Ramos (cell line): Measurements from ENCODE around the gene TIMP2.
"Not testable (repeated sequence)": the region's sequence is repeated elsewhere in the genome, so short reads cannot be mapped to it uniquely, and the experiment has no call there.

Experiments used
- in situ Hi-C: fragments of 300-500 bp; cut with MboI; formaldehyde crosslinking; loops from one replicate; pipeline ENCODE4 v1.14.3; 2022; ENCODE audit warnings: low sequenced_read_pairs; ENCODE audit not compliant: unreplicated experiment

The TIMP2 gene

DNA sequence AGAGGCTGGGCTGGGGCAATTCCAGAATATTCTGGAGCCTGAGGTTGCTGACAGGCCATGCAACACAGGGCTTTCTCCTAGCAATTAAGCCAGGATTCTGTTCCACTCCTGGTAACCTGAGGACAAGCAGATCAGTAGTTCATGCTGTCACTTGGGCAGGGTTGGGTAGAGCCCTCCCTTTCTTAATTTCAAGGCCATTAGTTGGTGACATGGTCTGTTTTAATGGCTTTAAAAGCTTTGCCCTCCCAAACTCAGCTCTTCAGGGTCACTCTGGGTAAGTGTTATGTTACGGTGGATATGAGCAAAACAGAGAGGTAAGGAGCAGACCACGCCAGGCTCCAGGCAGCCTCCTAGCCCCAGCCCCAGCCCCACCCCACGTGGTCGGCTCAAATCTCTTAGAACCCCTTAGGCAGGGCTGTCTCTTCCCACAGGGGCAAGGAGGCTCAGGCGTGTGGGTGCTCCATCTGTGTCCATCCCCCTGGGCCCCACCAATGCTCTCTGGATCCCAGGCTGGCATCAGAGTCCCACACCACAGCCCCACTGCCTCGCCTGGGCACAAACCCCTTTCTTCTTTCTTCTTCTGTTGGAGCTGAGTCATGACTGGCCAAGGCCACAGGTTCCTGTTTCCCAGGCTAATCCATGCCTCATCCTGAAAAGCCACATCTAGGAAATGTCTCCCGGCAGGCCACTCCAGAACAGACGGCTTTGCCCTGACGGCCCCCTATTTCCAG, 49.7 kb downstream of the TIMP2 start:
- in situ Hi-C loops = no loop called here

GRCh38 chr17:78873519-78874340, 51.5 kb downstream of the TIMP2 start:
- in situ Hi-C loops = loop anchor here (5.0 kb wide), 1 partner anchor 94 kb away; no protein-coding TSS in a partner anchor

DNA sequence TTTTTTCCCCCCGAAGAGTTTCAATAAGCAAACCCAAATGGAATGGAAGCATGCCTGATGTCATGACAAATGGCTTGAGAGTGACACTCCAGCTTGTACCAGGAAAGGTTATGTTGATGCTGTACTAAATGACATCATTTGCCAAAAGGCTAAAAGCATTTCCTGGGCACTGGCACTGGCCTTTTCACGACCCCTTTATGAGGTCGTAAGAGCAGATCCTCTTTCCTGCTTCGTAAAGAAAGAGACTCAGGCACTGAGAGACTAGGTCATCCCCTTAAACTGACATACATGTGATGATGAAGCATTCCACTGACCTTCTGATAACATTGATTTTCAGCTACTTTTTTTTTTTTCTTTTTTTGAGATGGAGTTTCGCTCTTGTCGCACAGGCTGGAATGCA, 52.7 kb downstream of the TIMP2 start:
- in situ Hi-C loops = loop anchor here (5.0 kb wide), 1 partner anchor 95 kb away; no protein-coding TSS in a partner anchor

GRCh38 chr17:78870621-78871020, 54.6 kb downstream of the TIMP2 start:
- in situ Hi-C loops = loop anchor here (5.0 kb wide), 1 partner anchor 97 kb away; no protein-coding TSS in a partner anchor

DNA sequence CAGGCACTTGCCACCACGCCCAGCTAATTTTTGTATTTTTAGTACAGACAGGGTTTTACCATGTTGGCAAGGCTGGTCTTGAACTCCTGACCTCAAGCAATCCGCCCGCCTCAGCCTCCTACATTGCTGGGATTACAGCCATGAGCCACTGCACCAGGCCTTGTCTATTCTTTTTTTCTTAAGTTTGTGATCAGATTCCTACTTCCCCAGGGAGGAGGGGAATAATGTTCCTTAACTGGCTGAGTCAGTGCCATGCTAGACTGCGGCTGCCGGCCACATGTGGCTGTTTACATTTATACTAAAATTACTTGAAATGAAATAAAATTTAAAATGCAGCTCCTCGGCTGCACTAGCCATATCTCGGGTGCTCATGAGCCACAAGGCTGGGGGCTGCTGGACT, 56.8 kb downstream of the TIMP2 start:
- in situ Hi-C loops = no loop called here

- in situ Hi-C loops = not testable (repeated sequence)
Observed at GRCh38 chr17:78867046-78867445, 58.1 kb downstream of the TIMP2 start.

DNA sequence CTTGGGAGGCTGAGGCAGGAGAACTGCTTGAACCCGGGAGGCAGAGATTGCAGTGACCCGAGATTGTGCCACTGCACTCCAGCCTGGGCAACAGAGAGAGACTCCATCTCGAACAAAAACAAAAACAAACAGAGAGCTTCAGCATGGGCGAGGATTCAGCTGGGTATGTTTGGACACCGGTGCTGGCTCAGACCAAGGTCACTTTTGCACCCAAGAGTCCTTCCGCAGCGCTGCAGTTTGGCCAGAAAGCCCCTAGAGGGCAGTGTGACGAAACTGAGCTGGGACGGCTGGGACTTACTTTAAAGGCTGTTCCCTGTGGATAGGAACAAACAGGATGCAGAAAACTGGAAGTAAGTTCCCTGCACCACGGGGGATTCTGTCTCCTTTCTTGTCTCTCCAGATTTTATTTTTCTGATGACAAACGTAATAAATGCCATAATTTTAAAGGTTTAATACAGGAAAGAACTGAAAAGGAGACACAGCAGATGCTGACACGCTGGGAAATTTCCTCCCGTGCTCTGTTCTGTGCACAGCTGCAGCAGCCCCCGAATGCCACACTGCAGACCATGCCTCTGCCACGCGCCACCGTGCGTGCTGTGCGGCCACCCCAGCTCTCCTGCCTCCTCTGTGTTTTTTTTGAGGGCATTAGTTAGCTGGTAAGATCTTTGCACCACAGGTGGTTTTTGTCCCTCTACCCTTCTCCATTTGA, 59.4 kb downstream of the TIMP2 start:
- in situ Hi-C loops = no loop called here

- in situ Hi-C loops = no loop called here
Observed at GRCh38 chr17:78864117-78864516, 61.1 kb downstream of the TIMP2 start.

- in situ Hi-C loops = no loop called here
Observed at GRCh38 chr17:78862073-78863023, 62.8 kb downstream of the TIMP2 start.

DNA sequence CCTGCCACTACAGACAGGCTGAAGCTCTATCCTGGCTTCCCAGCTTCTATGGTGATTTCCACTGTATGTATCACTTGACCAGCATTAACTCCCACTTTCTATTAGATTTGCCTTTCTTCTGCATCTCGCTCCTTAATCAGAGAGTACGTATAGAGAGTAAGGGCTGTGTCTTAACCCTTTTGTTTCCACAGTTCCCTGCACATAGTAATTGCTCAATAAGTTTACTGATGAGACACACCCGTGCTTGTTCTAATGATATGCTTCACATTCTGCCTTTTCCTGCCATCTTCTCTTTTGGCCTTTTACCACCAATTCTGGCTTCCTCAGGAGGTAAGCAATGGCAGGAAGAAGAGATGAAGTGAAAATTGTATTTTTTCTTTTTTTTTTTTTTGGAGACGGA, 64.0 kb downstream of the TIMP2 start:
- in situ Hi-C loops = no loop called here

DNA sequence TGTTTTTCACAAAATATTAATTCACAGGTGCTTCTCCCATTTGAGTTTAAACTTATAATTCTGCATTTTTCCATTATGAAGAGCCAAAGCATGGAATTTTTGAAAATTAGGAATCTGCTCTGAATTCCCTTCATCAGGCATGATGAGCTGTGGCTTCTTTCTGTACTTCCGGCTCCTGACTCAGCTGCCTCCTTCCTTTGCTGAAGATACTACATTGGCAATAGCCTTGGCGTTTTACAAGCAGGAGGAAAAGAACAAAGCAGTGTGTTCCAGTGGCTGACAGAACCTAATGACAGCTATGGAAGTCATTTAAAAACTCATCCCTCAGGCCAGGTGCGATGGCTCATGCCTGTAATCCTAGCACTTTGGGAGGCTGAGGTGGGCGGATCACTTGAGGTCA, 66.1 kb downstream of the TIMP2 start:
- in situ Hi-C loops = no loop called here

DNA sequence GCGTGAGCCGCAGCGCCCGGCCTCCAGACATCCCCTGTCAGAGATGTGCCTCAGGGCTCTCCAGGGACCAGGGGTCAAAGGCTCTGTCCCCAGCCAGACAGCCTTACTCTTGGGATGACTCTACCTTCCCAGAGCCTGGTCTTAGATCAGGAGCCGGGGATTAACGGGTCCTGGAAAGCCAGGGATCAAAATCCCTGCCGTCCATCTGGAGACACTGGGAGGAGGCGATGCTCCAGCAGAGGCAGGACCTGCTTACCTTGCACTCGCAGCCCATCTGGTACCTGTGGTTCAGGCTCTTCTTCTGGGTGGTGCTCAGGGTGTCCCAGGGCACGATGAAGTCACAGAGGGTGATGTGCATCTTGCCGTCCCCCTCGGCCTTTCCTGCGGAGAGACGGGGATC, 67.9 kb downstream of the TIMP2 start:
- in situ Hi-C loops = no loop called here

- in situ Hi-C loops = no loop called here
Observed at GRCh38 chr17:78855561-78856165, 69.5 kb downstream of the TIMP2 start.

GRCh38 chr17:78854508-78854907, 70.7 kb downstream of the TIMP2 start:
- in situ Hi-C loops = no loop called here

DNA sequence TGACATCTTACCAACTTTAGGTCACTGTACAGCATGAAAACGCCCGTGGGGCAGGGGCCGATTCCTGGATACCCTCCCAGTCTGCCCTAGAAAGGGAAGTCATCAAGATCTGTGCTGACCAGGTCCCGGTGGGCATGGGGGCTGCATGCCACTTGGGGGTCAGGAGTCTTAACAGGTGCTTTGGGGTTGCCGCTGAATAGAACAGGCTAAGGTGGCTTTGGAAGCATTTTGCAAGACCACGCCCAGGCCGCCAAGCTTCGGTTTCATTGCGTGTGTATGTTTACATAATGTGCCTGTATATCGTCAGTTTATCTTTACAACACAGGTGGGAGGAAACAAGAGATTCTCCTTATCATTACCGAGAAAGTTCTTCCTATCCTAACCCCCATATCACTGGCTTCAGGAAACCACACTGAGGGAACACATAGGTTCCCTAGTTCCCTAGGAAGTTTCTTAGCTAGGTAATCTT, 71.2 kb downstream of the TIMP2 start:
- in situ Hi-C loops = no loop called here

- in situ Hi-C loops = no loop called here
Observed at GRCh38 chr17:78852709-78853121, 72.5 kb downstream of the TIMP2 start.

DNA sequence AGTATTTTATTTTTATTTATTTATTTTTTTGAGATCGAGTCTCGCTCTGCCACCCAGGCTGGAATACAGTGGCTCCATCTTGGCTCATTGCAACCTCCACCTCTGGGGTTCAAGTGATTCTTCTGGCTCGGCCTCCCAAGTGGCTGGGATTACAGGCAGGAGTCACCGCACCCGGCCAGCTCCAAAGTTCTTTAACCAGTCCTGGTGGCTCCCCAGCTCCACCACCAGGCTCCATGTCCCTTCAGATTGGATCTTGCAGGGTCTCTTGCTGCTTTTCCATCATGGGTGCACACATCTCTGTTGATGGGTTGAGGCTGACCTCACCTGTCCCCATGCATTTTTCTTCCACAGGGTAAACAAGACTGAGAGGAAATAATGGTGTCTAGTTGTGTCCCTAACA, 76.2 kb downstream of the TIMP2 start:
- in situ Hi-C loops = no loop called here

- in situ Hi-C loops = no loop called here
Observed at GRCh38 chr17:78847052-78847451, 78.1 kb downstream of the TIMP2 start.

DNA sequence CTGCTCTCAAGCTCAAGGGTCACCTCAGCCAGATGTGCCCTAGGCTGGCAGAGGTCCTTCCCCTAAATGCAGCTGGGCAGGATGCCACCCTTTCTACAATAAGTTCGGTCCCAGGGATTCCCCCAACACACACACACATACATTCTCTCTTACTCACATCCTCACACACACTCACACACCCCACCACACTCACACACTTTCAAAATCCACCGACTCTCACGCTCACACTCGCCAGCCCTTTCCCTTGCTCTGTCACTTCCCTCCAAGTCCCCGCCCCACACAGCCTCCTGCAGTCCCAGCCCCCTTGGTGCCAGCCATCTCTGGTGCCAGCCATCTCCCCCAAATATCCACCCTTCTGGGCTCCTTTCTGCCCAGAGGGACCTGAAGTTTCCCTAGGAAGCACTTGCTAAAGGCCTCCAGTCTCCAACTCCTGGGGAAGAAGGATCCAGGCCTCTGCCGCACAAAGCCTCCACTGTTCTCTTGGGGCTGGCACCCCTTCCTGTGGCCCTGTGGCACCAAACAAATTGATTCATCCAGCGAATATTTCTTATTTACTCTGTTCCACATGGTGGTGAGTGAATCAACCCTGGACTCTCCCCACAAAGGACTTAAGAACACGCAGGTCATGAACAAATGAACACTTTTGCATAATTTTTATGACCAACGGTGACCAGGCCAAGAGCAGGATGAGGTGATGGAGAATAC, 80.7 kb downstream of the TIMP2 start:
- in situ Hi-C loops = no loop called here
